Stimulated activated CD4-positive, alpha-beta T cell treated with anti-CD3 and anti-CD28 coated beads, TNF-alpha, amount 100 ng/mL, for 1 hour (primary cell): ENCODE data around the gene LHX5.

Experiments used
- DNase-seq, 3 donors: peaks; one replicate each; pipeline ENCODE4 v3.0.0-alpha.2; 2020; ENCODE audit warnings: low read depth in 3 of 3, low spot score in 1 of 3

Gene LHX5

DNA sequence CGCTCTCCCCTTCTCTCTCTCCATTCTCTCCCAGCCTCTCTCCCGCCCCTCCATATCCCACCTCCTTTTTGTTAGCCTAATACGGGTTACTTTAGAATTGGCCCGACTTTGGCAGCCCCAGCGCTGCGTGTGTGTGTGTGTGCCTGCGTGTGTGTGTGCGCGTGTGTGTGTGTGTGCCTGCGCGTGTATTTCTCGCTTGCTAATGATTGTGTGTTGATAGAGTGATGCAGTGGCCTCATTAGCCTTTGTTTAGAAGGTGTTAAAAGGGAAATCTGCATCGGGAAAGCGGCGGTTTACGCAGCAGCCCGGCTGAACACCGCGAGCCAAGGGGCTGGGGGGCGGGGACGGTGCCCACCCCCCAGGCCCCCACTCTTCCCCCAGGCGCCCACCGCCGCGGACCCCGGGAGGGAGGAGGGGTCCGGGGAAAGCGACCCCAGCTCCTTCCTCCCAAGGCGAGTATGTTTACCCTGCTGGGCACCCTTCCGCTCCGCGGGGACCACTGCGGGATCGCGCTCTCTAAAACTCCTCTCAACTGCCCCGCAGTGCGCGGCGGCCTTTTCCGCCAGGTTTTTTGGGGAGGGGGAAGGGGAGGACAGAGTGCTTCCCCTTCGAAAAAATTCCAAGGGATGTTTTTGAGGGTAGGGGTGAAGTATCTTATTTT is 6.8 kb upstream of the LHX5 start:
- DNase-seq = no peak

DNA sequence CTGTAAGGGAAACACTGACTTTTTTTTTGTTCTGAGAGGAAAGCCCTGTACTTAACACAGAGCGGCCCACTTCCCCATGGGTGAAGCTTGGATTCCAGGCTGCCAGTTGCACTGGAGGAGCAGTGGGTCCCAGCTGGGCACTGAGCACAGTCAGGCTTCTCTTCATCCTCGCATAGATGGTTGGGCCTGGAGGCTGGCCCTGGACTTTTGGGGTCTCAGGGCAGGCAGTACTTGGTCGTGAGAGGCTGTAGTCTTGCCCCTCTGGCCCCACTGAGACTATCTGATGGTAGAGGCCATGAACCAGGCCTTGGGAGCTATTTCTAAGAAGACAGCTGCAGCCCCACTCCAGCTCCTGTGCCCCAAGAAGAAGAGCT is 6.2 kb upstream of the LHX5 start:
- no peak for DNase-seq

DNA sequence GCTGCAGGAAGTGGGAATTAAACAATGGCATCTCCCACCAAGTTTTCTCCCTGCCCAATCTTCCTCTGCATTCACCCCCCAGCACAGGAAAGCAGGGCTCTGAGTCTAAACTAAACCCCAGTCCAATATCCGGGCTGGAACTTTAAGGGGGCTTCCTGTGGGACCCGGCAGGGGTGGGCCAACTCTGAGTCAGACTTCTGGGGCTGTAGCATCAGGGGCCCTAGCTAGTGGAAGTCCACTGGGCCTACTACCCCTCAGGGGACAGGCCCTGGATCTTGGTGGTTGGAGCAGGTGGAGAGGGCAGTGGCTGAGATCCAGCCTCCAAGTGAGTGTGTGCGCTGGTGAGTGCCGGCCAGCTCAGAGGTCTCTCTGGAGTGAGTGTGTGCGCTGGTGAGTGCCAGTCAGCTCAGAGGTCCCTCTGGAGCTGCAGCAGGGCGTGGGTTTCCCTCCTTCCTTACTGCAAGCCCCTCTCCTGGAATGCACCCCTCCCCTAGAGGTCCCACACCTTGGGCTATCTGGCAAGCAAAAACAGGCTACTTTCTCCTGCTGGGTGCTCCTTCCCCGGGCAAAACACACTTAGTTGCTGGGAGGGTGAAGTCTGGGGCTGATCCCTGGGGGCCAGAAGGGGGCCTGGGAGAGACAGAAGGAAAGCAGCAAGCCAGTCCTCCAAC is 5.6 kb upstream of the LHX5 start:
- no peak for DNase-seq

DNA sequence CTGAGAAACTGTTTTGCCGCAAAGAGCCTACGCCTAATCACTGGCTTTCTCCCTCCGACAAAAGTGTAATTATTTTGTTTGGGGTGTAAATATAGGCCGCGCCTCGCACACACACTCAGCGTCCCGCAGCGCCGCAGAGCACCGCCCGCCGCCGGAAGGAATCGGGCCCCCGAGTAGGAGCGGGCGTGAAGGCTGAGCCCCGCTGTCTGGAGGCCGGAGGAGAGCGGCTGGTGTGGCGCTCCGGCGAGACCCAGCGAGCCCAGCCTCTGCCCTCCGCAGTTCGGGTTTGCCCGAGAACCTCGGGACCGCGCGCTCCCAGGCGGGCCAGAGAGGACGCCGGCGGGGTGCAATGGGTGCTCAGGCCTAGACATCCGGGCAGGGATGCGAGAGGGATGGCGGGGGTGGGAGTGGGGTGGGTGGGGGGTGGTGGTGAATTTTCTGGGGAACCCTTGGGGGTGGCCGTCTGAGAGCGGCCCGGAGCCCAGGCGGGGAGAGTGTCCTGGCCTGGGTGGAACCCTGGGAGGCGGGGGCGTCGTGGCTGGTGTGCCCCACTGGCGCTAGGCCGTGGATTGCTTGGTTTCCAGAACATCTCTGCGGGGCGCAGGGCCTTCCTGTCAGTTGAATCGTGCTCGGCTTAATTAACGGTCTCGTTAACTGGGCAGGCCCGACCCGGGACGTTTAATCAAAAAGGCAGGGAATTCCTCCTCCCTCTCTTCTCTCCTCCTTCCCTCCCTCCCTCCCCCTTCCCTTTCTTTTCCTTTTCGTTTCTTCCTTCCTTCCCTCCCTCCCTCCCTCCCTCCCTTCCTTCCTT is 4.7 kb upstream of the LHX5 start:
- no peak for DNase-seq

DNA sequence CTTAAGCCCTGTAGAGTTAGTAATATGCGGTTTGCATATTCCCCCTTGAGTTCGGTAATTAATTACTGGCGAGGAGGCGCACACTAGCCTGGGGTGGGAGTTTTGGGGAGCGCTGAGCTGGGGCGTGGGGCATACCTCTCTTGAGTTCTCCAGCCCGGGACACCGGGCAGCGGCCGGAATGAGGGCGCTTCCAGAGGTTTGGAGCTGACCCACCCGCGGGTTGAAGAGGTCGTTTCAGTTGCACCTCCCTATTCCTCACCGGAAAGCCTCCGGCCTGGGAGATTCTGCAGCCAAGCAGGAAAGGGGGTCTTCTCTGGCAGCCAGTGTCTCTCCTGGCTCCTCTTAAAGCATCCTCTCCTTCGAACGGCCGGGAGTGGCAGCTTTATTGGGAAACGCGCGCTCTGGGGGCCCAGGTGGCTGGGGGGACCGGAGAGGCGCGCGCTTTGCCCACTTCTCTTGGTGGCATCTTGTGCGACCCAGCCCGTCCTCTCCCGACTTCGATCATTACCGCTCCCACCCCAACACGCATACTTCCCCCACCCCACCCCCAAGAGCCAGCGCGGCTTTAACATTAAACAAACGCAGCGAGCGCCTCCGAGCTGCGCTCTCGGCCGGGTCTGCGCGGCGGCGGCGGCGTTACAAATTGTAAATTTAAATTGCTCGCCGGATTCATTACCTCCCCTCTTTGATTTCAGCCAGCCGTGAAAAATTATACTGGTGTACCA is 3.9 kb upstream of the LHX5 start:
- DNase-seq = no peak

DNA sequence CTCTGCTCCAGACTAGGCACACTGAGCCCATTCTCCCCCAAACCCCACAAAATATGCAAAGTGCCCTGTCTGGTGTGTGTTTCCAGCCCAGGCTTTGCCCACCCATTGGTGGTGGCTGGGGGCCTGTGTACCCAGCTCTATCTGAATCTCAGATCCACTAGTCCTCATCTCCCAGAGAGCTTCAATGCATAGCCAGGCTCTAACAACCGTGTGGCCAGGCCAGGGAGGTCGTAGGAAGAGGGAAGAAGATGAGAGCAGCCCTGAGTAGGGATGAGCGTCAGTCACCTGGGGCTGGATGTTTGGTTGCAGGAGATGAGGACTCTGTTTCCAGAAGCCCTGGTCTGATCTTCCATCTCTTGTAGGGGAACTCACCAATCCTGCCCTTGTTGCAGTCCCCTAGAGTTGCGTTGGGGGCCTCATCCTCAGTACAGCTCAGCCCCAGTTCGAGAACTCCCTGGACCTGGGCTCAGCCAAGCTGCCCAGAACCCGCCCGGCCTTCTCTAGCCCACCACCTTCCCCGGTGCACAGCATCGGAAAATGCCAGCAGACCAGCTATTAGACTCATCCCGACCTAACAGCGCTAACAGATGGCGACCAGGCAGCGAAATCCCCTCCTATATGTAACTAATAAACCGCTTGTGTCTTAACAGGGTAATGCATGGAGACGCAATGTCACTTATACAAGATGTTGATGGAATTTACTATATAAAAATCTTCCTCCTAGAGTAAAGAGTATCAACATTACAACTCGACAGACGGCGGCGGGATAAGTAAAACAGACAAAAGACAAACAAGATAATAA is 3.2 kb upstream of the LHX5 start:
- DNase-seq = no peak

DNA sequence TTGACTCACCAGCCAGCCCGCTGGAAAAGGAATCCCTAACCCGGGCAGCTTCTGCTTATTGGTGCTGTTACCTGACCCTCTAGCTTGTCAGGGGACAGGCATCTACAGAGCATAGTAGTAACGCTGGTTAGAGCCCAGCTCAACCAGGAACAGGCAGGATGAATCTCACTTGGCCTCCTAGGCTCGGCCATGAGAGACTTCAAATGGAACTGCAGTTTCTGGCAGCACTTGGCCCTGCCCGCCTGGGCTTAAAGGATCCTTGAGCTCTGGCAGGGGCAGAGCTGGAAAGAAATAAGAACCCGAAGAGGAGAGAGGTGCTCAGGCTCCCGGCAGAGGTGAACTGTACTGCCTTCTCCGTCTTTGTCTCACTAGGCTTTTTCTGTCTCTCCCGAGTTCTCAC is 2.3 kb upstream of the LHX5 start:
- DNase-seq = no peak

DNA sequence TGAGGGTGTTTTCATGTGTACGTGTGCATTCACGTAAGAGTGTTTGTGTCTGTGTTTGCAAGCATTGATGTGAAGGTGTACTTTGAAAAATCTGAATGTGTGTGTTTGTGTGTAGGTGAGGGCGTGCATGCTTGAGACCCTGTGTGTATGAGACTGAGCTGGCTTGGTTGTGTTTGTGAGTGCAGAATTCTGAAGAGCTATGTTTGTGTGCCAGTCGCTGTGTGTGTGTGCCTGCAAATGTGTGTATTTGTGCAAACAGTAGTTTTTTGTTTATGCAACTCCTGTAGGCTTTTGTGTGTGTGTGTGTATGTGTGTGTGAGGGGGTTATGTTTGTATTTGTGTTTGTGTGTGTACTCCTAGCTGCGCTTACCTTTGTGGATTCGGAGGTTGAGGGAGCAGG is 1.7 kb upstream of the LHX5 start:
- DNase-seq = no peak

DNA sequence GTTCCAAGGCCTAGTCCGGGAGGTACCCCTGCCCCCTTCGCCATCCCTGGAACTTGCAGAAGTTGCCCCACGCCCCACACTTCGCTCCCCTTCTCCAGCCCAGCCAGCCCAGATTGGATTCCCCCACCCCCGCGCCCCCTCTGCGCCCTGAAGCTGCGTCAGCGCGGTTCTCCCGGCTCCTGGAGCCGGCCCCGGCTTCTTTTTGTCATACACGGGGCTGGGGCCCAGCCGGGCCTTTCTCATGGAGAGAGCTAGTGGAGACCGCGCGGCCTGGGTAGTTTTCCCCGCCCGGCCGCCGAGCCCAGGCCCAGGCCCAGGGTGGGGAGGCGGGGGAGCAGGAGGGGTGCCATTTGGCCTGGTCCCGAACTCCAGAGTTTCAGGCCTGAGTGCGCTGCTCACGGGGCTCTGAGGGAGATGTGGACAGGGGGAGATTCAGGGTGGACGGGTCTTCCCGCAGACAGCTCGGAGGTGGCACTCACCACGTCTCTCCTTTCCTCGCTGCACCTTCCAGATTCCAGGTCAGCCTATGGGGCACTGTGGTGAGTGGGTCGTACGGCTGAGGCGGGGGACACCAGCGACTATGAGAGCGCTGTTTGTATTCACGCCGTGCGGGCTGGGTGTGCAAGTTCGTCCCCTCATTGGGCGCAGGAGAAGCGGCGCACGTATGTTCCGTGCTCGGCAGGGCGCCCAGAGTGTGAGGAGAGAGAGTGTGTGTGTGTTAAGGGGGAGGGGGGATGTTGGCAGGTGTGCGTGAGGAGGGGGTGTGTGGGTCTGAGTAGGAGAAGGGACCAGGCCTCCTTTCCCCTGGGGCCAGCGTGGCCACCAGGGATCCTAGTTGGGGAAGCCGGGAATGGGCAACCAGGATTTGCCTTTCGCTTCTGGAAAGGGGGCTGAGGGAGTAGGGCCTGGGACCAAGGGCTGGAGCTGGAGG is 785 bp upstream of the LHX5 start:
- no peak for DNase-seq

DNA sequence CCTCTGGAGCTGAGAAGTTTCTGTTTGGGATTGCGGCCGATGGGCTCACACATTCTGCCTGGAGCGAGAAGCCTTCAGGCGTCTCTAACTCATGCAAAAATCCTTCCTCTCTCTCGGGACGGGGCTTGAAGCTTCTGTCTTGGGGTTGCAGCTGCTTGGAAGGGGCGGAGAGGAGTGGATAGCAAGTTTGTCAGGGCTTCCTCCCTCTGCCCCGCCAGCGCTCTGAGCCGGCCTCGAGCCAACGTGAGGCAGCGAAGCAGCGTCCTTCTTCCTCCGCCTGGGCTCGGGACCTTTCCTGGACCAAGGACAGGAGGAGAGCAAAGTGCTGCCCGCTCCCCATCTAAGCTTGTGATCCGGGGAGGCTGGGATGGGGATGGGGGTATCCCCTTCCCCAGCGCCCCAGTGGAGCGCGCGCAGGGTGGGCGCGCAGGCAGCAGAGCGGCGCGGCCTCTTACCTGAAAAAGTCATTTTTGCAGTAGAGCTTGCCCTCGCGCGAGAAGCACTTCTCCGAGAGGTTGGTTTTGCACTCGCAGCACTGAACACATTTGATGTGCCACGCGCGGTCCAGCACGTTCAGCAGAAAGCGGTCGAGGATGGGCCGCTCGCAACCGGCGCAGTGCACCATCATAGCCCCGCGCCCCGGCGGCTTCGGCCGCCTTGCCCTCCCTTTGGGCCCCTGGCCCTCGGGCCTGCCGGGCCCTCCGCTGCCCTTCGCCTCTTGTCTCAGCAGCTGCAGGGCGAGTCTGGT is 626 bp downstream of the LHX5 start:
- no peak for DNase-seq

DNA sequence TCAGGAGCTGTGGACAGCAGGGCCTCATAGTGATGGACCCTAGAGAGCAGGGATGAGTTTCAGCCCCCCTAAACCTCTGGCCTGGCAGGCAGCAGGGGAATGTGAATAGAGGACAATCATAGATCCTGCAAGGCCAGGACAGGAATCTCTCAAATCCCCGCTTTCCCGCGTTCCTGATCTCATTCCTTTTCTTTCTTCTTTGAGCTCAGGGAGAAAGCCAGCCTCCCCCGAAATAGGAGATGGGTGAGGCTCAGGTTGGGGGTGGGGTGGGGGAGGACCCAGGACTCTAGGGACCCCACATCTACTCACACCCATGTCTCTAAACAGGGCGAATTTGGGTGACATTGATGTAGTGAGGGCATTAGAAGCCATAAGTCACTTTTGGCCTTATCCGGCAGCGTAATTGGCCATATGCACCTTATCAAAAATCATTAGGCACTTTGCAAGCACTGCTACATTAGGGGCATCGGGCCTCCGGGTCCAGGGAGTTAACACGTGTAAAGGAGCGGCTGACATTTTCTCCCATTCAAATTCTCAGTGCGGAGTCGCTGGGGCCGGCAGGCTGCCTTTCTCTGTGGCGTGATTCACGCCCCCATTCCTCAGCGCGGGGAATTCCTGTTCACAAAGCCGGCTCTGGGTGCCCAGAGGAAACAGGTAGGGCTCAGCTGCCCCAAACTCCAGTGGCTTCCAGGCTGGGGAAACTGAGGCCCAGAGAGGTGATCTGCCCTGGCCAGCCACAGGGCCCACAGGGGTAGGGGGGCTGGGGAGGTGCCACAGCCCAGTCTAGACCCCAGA is 1.5 kb downstream of the LHX5 start:
- no peak for DNase-seq

DNA sequence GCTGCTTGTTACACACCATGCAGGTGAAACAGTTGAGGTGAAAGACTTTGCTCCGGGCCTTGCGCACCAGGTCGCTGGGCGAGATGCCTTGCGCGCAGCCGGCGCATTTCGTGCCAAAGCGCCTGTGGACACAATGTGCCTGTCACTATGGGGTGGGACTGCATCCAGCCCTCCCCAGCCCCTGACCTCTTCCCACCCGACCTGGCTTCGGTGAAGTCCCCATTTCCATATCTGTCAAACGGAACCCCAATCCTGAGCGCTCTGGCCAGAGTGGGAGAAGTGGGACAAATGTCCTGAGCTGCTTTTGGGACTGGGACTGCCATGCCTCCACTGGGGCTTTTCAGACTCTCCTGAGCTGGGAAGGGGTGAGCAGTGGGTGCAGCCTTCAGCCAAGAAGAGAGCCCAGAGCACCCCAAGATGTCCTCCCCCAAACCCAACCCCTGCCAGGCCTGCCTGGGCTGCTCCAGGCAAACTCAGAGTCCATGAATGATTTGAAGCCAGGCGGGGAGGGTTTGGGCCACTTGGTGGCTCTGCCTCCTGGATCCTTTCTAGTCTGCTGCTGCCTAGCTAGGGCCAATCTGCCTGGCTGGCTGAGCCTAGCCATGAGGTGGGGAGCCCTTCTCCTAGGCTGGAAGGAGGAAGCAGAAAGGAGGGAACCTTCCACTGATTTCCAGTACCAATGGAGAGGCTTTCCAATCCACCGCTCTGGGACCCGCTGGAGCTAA is 2.3 kb downstream of the LHX5 start:
- no peak for DNase-seq

DNA sequence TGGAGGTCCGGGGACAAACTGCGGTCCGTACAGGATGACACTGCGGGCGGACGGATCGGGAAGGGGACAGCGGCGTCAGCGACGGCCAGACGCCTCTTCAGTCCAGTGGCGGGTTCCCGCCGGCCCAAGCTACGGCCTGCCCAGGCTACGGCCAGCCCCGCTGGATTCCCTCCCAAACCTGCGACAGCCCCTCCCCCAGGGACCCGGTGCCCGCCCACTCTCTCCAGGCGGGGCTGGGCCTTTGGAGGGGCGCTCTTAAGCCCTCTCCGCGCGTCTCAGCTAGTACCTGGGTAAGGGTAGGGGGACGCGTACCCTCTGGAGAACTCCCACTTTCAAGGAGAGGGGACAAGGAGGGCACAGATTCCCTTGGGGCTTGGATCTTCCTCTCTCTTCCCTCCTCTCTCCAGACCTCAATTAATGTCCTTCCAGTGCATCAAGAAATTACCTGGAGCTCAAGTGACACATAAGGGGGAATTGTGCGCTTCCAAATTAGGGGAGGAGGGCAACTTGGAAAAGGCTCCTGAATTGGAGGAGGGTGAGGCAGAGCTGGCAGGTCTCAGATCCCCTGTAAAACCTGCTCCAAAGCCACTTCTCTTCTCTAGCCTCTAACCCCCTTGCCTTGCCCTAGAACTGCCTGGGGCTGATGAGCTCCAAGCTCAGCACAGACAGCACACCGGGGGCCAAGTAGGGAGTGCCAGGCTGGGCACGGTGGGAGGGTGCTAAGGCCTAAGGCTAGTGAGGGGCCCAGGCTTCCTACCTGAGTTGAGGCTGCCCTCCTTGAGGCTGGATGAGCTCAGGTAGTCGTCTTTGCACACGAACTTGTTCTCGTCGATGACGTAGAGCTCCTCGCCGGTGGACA is 3.1 kb downstream of the LHX5 start:
- no peak for DNase-seq

DNA sequence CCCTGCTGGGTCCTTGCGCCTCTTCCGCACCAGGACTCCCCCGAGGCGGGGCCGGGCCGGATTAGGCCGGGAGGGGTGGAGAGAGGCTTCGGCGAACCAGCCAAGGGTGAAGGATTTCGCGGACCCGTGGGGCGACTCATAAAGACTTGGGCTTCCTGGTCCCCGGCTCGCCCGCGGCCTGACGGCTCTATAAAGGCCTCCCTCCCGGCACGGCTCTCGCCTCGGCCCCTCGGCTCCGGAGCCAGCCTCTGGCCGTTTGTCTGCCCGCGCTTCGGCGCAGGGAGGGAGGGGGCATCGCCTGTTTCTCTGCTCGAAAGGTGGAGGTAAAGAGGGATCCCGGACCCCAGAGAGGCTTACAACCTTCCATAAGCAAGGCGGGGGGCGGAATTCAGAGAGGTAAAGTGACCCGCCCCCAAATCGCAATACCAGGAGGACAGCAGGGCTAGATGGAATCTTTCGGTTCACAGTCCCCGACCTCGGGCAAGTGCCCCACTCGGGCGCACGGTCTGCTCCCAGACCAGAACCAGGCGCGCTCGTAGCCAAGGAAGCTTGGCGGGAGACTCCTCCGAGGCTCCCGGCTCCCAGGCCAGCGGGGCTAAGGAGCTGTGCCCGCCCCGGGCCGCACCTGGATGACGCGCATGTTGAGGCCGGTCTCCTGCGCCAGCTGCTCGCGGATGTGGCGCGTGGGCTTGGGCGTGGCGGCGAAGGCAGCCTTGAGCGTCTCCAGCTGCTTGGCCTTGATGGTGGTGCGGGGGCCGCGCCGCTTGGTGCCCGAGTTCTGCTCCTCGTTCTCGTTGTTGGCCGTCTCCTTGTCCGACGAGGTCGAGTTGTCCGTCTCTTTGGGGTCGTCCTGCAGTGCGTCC is 3.9 kb downstream of the LHX5 start:
- no peak for DNase-seq

DNA sequence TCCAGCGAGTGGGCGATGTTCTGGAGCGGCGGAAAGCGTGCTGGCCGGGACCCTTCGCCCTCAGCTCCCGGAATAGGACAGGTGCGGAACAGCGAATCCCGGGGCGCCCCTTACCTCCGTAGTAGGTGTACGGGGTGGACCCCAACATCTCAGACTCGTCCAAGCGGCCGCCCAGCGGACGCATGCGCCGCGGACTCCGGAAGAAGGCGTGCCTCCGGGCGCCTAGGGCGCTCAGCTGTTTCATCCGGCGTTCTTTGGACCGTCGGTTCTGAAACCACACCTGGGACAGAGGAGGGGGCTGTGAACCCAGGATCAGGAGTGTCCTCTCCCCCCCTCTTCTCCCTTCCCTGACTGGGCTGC is 4.5 kb downstream of the LHX5 start:
- DNase-seq = no peak
